ENCODE data around the gene GABARAP.

GABARAP gene

DNA sequence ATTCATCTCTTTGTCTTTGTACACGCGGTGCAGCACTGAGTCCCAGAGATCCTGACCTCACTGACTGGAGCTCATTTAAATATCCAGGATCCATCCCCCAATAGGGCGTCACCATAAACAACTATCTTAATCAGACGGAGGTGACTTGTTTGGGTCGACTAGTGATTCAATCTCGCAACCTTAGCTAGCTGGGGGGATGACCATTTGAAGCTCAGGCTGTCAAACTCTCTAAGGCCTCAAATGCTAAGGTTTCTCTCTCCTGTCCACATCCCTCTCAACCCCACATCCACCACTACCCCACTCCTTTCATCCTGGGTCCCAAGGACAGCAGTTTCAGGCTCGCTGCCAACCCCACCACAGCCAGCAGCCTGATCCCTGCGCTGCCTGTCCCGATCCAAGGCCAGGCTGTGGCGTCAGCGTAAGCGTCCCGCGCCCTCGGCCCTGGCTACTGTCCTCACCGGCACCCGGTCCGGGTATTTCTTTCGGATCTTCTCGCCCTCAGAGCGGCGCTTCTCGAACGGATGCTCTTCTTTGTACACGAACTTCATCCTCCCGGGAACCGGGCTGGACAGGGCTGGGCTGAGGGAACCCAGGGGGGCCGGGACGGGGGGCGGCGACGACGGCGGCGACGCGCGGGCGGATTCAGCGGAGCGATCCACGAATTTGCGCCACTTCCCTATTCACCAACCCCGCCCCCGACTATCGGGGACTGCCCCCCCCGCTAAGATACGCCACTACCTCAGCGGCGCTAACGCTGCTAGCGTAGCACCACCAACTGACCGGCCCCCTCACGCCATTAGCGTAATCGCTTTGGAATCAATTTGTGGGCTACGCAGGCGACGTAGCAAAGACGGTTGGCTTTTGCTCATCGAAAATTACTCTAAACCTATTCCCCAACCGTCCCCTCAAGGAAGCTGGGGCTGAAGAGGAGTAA lies at the start of gene GABARAP:
GABARAP (minus strand) TSS at position 667 of the 934 bp plus-strand sequence; CDS start at position 548, 119 bp downstream.
- peak; percentile 91 to 95 for DNase-seq

- no peak for DNase-seq
Measured at GRCh38 chr17:7290685-7291084, 48.4 kb upstream of the GABARAP start.

DNA sequence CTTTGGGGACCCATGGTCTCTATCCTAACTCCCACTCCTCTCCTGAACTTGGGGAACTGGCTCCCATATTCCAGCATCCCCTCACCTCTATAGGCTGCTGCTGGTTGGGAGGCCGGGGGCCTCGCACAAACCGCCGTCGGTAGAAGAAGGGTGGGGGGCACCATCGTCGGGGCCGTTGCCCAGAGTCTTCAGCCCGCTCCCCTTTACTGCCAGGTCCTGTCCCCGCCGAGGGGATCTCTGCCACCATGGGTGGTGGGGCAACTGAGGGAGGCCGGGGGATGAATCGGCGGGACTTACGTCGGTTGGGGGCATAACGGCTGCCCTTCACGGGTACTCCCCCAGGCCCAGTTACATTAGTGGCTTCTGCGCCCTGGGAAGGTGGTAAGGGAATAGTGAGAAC lies 47.9 kb upstream of the GABARAP start:
- DNase-seq: no peak

GRCh38 chr17:7289256-7290032 lies 47.2 kb upstream of the GABARAP start:
- no peak for DNase-seq

DNA sequence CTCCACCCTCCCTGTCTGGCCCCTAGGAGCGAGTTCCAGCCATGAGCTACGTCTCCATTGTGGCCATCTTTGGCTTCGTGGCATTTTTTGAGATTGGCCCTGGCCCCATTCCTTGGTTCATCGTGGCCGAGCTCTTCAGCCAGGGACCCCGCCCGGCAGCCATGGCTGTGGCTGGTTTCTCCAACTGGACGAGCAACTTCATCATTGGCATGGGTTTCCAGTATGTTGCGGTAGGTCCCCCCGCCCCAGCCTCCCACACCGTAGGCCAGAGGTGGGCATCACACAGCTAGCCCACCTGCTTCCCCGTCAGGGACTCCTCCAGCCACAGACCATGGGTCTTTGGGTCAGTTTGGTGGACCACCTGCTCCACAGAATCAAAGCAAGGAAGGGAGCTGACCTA lies 43.4 kb upstream of the GABARAP start:
- DNase-seq: no peak

DNA sequence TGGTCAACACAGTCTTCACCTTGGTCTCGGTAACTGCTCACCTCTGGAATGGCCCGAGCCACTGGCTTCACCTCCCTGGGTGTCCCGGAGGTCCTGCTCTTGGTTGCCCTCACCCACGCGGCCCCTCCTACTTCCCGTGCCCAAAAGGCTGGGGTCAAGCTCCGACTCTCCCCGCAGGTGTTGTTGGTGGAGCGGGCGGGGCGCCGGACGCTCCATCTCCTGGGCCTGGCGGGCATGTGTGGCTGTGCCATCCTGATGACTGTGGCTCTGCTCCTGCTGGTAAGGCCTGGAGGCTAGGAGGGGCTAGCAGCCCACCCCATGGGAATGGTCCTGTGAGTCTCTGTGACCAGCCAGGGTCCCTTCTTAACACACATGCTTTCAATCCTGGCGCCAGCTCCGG lies 42.7 kb upstream of the GABARAP start:
- DNase-seq: no peak

- no peak for DNase-seq
Measured at GRCh38 chr17:7283471-7284216, 41.4 kb upstream of the GABARAP start.

- DNase-seq: no peak
Measured at GRCh38 chr17:7282752-7283321, 40.6 kb upstream of the GABARAP start.

DNA sequence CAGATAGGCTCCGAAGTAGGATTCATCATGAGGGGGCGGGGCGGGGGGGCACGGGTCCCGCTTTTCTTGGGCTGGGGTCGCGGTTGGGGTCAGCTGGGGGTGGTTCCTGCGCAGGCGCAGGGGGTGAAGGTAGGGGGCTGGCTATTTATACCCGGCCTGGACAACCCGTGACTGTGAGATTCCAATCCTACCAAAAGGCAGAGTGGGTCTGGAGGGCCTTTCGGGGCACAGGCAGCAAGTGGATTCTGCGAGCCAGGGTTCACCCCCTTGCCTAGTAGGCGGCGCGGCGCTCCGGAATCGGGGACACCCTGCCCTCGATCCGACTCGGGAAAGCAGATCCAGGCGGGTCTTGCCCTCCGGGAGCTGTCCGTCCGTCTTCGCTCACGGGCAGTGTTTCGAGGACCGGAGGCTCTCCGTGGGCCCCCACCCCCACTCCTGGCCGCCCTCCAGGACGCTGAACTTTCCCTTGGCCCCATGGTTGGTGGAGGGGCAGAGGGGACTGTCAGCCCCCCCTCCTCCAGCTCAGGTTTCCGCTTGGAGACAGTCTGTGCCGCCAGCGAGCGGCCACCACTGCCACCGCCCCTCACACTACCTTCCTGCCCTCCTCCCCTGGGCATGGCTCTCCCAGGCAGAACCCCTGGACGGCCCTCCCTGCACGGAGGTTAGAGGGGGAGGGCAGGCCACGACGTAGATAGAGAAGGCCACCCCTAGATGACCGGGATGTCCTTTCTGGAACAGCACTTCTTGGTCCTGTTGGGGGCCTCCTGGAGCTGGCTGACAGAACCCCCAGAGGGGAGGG lies 39.9 kb upstream of the GABARAP start:
- DNase-seq: no peak

DNA sequence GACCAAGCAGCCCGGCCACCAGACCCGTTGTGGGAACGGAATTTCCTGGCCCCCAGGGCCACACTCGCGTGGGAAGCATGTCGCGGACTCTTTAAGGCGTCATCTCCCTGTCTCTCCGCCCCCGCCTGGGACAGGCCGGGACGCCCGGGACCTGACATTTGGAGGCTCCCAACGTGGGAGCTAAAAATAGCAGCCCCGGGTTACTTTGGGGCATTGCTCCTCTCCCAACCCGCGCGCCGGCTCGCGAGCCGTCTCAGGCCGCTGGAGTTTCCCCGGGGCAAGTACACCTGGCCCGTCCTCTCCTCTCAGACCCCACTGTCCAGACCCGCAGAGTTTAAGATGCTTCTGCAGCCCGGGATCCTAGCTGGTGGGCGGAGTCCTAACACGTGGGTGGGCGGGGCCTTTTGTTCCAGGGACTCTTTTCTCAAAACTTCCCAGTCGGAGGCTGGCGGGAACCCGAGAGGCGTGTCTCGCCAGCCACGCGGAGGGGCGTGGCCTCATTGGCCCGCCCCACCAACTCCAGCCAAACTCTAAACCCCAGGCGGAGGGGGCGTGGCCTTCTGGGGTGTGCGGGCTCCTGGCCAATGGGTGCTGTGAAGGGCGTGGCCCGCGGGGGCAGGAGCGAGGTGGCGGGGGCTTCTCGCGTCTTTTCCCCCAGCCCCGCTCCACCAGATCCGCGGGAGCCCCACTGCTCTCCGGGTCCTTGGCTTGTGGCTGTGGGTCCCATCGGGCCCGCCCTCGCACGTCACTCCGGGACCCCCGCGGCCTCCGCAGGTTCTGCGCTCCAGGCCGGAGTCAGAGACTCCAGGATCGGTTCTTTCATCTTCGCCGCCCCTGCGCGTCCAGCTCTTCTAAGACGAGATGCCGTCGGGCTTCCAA lies 39.1 kb upstream of the GABARAP start, which contains the start of gene SLC2A4:
SLC2A4 (plus strand) TSS at position 645 of the 879 bp plus-strand sequence; CDS start at position 862, 217 bp downstream.
- peak; percentile 89 to 90 for DNase-seq

DNA sequence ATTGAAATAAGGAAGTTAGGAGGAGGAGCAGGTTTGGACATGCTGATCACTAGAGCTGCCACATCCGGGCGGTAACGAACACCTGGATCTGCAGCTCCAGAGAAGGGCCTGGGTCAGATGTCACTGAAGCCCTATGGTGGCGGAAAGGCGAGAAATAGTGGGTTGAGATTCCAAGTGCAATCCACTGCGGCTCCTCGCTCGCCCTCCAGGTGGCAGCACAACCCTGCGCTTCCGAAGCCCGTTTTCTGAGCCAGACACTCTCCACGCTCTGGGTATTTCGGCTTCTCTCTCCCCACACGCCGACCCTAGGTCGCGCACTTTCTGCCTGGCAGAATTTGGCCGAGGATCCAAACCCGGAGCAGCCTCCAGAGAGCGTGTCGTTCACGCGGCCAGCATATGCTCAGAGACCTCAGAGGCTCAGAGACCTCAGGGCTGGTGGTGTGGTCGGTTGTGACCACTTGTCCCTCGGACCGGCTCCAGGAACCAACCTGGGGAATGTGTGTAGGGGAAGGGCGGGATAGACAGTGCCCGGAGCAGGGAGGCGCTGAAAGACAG lies 38.3 kb upstream of the GABARAP start:
- DNase-seq: peak; percentile 84 to 89

DNA sequence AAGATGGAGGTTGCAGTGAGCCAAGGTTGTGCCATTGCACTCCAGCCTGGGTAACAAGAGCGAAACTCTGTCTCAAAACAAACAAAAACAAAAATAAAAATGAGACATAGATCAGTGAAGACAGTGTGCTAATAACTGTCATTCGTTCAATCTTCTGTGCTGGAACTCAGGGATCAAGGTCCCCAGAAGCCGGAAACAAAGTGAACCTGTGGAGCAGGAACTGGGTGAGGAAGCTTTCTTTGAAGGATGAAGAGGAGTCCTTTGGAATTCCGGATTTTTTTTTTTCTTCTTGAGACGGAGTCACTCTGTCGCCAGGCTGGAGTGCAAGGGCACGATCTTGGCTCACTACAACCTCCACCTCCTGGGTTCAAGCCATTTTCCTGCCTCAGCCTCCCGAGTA lies 37.2 kb upstream of the GABARAP start:
- no peak for DNase-seq

GRCh38 chr17:7266784-7267183 lies 24.5 kb upstream of the GABARAP start:
- no peak for DNase-seq

GRCh38 chr17:7263801-7264078 lies 21.5 kb upstream of the GABARAP start:
- no peak for DNase-seq

DNA sequence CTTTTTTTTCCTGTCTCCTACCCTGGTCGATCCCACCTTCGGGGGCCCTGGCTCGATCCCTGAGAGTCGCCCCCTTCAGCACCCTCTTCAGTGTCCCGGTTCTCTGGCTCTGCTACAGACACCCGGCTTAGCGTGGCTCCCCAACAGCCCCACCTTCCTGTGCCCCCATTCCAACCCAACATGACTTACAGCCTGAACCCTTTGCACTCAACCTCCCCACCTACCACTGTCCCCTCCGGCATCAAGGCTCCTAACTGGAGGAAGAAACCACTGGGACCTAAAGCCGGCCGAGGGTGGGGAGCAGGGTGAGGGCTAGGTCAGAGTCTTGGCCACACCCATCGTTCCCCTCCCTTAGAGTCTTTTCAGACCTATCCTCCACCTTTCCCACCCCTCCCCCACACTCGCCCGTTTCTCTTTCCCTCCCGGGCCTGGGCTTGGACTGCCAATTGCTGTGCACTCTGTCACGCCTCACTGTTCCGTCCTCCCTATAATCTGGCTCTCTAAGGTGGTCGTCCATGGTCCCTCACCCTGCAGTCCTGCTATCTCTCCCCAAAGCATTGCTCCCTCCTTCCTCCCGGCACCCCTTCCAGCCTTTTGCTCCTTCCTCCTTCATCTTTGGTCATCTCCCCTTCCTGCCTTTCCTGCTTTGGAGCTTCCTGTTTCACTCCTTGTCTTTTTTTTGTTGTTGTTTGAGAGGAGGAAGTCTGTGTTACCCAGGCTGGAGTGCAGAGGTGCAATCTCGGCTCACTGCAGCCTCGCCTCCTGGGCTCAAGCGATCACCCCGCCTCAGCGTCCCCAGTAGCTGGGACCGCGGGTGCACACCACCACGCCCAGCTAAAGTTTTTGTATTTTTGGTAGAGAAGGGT lies 20.9 kb upstream of the GABARAP start:
- no peak for DNase-seq

DNA sequence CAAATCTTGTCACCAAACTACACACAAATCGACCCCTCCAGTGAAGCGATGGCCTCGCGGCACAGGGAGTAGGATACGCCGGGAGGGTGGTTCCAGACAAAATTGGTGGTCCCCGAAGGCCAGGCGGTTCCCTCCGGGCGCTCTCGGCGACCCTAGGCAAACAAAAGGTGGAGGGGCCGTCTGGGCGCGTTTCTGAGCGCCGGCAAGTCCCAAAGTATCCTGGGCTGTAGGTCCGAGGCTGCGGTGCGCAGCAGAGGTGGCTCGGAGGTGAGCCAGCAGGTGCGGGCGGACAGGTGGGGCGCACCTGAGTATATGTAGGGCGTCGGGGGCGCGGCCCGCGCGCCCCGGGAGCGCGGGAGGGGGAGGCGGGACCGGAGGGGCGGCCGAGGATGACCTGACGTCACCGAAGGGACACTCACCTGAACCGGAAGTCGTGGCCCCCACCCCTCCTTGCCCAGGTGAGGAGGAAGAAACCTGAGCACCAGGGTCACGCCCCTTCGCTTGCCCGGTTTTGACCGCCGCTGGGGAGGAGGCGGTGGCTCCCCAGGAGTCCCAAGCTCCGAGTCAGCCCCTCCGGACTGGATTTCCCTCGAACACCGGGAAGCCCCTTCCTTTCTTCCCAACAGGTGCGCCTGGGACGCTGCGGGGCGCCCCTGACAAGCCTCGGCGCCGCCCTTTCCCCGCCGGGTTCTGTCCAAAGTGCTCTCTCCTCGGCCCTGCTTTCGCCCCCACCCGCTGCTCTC lies 20.1 kb upstream of the GABARAP start, which contains the start of gene CLDN7:
CLDN7 (minus strand) TSS at position 287 of the 743 bp plus-strand sequence. CDS start 435 bp downstream, outside the sequence.
- DNase-seq: no peak

- peak in 1 of 2 donors; percentile 35 for DNase-seq
Measured at GRCh38 chr17:7261379-7262191, 19.3 kb upstream of the GABARAP start.

Measured in CD4-positive, alpha-beta T cell treated with Interleukin-4 for 1 hour (primary cell).